EL (cell line): Measurements from ENCODE around the gene ALG14.
"Not testable (repeated sequence)": the region's sequence is repeated elsewhere in the genome, so short reads cannot be mapped to it uniquely, and the experiment has no call there.

Experiments used
- DNase-seq: peaks from one replicate; pipeline ENCODE4 v3.0.0-alpha.2; 2016

The ALG14 gene

DNA sequence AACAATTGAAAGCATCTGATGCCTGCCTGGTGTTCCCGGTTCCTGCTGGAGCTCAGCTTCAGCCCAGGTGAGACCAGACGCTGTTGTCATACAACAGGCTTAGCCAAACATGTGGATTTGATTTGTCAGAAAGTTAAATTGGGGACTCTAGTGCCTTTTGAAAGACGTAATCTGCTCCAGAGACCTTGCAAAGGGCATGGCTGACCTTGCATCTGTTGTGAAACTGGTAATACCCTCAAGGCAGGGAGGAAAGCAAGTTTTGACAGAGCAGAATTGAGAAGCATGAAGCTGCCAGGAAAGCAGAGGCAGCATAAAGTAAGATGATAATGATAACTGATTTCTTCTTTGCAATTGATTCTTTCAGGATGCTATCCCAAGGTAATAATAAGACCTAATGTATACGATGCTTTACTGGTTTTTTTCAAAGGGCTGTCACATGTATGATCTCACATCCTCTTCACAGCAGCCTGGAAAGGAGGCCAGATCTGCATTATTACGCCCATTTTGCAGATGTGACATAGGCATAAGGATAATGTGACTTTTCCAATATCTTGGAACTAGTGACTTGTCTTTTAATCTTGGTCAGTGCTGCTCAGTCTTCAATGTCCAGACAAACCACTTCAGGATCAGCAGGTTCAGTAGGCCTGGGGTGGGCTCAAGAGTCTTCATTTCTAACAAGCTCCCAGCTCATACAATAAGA, 121.1 kb downstream of the ALG14 start:
- DNase-seq = no peak

DNA sequence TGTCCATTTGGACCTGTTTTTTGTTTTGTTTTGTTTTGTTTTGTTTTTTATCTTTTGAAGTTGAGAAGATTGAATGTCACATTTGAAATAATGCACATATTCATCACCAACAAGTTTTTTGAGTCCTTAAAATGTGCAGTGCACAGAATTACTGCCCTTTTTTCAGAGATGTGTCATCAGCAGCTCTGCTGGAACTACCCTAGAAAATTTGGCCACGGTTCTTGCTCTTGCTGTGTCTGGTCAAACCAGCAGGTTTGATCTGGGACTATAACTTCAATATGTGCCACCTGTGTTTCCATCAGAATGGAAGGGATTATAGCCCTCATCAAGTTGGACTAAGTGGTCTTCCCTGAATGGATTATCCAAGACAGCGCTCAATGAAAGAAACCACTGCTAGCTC, 121.7 kb downstream of the ALG14 start:
- DNase-seq = no peak

DNA sequence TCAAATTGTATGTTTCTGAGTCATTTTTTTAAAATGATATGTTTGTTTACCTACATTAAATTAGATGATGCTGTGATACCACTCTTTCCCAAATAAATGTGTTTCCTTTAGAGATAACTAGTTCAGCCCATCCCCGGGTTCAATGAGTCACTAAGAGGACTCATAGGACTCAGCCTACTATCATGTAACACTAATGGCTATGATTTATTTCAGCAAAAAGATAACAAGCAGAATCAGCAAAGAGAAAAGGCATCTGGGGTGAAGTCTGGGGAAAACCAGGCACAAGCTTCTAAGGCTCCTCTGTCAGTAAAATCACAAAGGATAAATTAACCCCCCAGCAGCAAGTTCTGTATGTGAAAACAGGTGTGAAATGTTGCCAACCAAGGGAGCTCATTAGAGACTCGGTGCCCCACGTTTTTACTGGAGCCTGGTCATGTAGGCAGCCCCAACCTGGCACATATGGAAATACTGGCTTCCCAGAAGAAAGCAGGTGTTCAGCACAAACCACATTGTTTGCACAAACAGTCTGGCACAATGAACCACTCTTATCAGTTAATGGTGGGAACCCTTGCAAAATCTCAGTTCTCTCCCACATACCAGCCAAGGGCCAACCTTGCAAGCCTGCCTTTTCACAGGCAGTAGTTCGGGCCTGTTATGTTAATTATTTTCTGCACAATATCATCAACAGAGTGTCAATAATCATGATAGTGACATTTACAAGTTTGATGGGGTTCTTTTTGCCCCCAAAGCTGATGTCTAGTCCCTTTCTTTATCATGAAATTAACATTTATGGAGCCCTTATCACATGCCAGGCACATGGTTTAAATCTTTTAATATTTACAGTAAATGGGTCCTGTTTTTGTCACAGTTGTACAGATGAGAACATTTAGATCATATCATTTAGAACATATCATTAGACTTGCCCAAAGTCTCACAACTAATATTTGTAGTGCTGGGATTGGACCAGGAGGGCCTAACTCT, 122.8 kb downstream of the ALG14 start:
- DNase-seq = peak; percentile 83

DNA sequence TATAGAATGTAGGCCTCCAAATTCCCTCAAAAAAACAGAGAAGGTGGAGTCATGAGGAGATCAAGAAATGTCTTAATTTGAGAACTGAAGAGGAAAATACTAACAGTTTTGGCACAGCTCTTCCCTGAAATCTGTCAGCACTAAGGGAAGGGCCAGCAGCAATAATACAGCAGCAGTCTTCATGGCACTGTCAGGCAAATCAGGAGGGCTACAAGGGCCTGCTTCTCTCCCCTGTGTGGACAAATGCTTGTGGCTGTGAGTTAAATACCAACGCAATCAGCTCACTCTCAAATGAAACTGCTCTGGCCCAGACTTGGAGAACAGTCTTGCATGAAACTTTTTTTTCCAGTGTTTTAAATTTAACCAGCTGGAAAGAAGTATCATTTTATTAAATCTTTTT, 125.3 kb downstream of the ALG14 start:
- peak; percentile 66 for DNase-seq

DNA sequence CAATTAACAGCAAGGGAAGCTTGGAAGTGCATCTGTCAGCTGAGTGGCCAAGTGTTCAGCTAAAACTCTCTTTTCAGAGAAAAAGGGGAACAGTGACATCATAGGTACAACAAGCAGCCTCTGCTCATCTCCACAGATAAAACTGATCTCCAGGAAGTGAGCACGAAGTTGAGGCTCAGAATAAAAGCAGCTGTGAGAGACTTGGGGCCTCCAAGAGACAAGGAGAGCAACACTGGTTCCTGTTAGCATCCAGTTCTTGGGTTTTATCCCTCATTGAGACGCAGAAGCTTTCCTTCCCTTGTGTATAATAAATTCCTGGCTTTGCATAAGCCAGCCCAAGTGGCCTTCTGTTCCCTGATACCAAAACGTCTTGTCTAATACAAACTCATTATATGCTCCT, 125.9 kb downstream of the ALG14 start:
- DNase-seq = no peak

DNA sequence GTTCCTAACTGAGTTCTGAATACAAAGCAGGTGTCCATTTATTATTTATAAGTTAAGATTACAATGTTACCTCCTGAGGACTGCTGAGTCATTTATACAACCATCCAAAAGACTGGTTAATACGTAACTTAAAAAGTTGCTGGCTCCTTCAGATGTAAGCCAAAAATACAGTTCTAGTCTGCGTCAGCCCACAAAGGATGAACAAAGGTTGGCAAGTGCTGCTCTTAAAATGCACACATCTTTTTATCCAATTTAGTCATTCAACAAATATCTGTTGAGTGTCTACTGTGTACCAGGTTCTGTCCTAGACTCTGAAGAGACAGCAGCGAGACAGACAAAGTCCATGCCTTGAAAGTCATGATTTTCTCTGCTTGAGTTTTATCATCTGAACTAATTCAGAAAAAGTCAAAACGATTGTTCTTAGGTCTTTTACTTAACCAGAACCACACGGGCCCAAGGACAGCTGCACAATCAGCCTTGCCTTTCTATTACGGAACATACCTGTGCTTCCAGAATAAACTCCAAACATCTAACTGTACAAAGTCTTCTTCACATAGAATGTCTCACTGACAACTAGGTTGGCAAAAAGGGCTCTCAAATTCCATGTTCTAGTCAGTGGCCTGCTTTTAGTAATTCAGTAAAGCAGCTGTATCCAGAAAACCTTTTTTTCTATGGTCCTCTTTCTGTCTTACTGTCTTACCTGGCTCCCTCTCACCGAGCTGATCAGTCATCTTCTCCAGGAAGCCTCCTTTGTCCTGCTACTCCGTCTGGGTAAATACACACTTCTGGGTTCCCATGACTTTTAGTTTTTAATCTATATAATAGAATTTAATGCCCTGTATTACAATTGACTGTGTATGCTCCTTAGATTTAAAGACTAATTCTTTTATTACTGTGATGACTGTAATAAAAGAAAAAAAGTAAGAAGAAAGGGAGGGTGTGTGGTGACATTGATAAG, 130.3 kb downstream of the ALG14 start:
- DNase-seq = no peak

DNA sequence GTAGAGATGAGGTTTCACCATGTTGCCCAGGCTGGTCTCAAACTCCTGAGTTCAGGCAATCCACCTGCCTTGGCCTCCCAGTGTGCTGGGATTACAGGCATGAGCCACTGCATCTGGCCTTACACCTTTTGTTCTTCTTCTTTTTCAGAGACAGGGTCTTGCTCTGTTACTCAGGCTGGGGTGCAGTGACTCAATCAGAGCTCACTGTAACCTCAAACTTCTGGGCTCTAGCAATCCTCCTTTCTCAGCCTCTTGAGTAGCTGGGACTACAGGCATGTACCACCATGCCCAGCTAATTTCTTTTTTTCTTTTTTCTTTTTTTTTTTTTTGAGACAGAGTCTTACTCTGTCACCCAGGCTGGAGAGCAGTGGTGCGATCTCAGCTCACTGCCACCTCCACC, 131.3 kb downstream of the ALG14 start:
- not testable (repeated sequence) for DNase-seq

DNA sequence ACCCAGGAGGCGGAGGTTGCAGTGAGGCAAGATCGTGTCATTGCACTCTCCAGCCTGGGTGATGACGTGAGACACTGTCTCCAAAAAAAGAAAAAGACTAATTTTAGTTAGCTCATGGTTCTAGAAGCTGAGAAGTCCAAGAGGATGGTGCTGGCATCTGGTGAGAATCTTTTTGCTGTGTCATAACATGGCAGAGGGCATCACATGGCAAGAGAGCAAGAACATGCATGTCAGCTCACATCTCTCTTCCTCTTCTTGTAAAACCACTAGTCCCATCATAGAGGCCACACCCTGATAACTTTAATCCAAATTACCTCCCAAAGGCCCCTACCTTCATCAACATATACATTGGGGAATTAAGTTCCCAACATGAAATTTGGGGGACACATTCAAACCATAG, 132.0 kb downstream of the ALG14 start:
- no peak for DNase-seq

DNA sequence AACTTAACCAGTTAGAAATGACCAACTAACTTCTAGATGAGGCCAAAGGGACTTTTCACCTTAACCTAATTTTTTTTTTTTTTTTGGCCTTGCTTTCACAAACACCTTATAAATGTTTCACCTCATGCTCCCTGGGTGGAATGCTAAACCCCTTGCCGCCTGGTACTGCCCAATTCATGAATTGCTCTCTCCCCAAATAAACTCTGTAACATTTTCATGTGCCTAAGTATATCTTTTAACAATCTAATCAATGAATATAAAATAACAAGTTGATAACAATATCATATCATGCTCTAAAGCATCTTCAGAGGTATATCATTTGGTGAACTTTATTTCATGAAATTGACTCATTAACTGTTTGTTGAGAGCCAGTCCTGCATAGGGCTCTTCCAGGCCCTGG, 134.9 kb downstream of the ALG14 start:
- DNase-seq = no peak

DNA sequence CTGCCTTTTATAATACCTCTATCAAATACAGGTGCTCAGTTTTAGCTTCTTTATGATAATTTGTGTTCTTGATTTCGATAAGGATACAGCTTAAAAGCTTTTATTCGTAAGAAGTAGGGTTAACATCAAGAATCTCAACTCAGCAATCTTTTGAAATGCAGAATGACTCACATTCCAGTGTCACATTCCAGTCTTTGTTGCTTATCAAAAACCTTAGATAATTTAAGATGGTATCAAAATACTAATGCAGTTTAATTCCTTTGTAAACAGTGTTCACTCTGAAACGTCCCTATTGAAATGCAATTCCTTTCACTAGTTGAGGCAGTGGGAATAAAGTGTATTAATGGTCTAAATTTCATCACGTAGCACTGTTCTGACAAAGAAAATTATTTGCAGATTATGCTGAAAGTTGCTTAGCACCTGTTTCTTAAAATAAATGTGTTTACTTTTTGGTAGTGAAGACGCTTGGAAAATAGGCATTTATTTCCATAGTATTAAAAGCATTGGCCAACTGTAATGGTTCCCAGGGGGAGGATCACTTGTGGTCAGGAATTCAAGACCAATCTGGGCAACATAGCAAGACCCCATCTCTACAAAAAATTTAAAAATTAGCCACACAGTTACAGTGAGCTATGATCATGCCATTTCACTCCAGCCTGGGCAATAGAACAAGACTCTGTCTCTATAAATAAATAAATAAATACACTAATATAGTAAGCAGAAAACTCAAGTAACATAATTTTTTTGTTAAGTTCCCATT, 135.7 kb downstream of the ALG14 start:
- peak; percentile 44 for DNase-seq

DNA sequence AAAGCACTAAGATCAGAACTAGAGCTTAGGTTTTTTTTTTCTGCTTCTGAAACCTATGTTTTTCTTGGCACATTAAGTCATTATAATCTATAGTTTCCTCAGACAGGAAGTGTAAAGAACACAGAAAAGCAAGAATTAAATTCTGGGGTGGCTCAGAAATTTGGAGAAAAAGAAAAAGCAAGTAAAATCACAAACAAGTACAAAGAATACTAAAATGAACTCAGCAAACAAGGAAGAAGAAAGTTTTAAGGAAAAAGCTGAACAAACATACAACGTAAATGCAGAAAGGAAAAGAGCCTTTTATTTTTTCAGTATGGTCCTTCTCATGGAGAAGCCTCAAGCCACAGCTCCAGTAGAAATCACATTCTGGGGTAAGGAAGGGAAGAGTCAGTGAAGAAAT, 137.3 kb downstream of the ALG14 start:
- DNase-seq = no peak

DNA sequence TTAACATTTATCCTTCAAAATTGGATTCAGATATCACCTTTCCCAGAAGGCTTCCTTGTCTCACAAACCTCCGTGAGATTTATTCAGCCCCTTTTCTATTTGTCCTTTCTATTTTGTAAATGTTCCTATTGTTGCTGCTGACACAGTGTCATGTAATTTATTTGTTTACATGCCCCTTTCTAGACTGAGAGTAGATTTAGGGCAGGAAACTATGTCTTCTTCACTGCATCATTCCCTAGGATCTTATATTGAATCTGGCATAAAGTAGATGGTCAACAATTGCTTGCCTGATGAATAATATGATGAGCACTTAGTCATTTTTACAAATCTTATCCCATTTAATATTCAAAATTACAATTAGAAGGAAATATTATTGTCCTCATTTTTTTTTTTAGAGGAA, 137.7 kb downstream of the ALG14 start:
- no peak for DNase-seq

DNA sequence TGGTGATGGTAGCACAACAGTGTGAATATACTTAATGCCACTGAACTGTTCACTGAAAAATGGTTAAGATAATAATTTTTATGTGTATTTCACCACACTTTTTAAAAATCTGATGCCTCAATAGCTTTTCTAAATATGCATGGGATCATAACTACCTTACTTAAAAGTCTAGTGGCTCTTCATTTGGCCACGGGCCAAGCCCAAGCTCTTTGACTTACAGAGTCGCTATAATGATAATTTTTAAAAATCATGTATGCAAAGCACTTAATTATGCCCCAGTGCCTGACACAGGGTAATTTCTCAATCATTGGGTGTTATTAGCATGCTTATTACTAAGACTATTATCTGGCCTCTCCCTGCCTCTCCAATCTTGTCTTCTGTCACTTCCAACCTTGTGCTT, 138.2 kb downstream of the ALG14 start:
- DNase-seq = no peak

DNA sequence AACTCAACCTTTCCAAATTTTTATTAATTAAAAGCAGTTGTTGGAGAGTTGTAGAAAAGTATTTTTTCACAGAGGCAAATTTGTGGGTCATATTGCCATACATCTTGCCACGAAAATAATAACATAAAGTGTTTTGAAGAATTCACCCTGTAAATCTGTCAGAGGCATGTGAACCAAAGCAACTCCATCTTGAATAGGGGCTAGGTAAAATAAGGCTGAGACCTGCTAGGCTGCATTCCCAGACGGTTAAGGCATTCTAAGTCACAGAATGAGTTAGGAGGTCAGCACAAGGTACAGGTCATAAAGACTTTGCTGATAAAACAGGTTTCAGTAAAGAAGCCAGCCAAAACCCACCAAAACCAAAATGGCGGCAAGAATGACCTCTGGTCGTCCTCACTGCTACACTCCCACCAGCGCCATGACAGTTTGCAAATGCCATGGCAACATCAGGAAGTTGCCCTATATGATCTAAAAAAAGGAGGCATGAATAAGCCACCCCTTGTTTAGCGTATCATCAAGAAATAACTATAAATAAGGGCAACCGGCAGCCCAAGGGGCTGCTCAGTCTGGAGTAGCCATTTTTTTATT, 141.4 kb downstream of the ALG14 start:
- DNase-seq = no peak

DNA sequence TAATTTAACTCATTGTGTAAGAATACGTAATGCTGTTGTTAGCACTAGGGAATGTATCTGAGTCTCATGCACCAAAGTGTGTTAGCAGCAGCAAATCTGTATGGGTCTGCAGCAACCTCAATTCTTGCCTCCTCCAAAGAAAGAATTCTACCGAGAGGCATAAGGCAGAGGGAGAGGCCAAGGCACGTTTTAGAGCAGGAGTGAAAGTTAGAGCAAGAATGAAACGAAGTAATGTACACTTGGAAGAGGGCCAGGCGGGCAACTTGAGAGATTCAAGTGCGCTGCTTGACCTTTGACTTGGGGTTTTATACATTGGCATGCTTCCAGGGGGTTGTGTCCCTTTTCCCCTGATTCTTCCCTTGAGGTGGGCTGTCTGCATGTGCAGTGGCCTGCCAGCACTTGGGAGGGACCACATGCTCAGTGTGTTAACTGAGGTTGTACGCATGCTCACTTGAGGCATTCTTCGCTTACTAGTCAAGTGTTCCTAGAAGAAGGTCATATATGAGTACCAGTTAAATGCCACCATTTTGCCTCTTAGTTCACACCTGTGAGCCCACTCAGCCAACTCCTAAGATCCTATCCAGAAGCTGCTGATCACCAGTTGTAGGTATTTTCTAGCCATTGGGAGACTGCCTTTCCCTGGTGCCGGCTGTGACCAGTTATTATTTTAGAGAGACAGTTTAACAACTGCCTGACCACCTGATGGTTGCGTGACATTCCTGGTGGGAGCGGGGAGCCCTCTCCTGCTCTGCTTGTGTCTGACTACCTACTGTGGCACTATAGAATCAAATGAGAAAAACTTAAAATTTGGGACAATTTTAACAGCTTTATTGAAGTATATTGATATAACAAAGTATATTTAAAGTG, 143.2 kb downstream of the ALG14 start:
- DNase-seq = no peak

DNA sequence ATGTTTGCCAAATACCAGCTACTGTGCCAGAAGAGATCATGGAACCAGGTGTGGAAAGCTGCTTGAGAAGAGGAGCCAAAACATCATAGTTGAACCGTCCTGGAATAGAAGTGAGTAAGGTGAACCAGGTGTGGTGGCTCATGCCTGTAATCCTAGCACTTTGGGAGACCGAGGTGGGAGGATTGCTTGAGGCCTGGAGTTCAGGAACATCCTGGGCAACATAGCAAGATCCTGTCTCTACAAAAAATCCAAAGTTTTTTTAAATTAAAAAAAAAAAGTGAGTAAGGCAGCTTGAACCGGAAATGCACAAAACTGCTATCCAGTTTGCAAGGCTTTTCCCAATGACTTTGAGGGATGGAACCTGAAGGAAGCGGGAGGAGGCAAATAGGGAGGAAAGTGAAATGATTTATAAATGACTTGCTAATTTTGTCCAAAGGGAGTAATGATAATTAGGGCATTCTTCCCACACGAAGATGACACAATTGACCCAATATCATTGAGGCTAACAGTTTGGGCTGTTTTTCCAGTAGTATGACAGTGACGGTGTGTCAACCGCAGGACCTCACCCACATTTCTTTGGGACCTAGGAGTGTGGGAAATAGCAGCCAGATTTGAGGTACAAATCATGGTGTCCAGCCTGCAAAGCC, 144.3 kb downstream of the ALG14 start:
- DNase-seq = no peak

DNA sequence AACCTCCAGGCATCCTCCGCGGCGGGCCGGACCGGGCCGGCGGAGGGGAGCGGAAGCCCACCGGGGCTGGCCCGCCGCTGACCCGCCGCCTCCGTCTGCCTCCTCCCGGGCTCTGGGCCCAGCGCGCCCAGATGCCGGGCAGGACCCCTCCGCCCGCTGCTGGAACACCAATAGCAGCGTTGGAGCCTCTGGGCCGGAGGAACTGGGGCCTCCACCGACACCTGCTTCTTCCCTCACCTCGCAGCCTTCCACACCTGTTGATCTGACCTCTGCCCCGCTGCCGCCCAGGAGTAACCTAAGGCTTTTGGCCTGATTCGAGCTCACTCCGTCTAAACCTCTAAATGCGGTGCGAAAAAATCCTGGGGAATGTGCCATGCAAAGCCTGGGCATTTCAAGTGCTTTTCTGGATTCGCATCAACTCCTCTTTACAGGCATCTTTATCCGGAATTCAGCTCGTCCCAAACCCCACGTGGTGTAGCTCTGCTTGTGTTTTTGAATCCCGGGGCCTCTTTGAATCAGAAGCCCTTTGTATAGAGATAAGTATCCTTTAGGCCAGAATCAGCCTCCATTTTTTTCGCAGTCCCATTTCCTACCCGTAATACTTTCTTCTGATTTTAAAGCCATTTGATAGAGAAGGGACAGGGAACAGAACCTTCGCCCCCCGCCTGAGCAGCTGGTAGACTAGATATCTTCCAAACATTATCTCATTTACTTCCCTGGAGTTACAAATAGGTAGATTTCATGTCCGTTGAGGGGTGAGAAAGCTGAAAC, 145.2 kb downstream of the ALG14 start:
- DNase-seq = peak; percentile 46

DNA sequence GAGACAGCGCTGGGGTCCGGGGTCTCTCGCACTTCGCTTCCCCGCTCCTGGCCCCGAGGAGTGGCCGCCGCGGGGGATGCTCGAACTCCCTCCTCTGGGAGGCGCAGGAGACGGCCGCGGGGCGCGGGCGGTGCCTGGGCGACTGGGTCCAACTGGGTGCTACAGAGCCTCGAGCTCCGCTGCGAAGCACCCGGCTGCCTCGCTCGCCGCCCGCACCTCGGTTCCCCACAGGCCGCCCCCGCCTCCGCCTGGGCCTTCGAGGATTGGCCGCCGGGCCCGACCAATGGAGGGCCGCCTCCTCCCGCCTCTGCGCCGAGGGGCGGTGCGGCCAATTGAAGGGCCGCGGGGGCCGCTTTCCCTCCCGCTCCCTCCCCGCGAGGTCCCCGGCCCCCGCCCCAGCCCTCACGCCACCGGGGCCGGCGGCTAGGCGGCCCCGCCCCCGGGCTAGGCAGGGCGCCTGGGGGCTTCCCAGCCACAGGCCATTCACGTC, 145.8 kb downstream of the ALG14 start, which contains the start of gene CNN3:
Gene CNN3 (minus strand): TSS at position 196 of the 490 bp plus-strand sequence. CDS start 216 bp downstream, outside the sequence.
- DNase-seq = peak; percentile 95
